ENCODE data around the gene BOC. TPM values are rescaled to one million over a fixed set of nuclear protein-coding genes. Genes with fewer than 3 reads are reported as not detected.

BOC gene
- total RNA-seq, 1 experiment from 2014 or later, result 3.5 TPM

DNA sequence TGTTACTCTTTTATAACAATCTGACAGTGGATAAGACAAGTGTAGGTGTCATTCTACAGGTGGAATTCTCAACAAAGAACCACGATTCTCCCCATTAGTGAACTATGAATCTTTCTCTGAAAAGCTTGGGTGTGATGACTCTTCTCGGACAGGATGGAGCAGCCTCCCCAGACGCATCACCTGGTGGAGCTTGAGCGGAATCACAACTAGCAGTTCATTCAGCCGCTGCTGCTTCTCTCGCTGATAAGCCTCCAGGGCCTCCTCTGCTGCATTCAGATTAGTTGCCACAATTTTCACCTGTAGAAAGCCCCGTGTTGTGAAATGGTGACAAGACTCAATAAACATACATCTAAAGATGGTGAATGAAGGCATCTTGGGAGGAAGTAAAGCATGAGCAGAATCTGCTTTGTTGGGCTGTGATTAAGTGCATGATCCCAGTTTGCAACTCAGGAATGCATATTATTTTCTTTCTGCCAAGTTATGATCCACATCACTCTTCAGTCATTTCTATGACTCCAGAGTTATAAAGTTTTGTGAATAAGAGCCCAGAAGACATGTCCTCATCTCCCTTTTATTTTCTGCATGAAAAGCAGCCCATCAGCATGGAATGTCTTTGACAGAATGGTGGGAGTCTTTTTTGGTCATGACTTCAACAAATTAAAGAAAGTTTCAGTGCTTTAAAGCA lies 93.6 kb downstream of the BOC start:
- Mint-ChIP-seq H3K9me3 (no peaks in the 10 kb centered on the region), H3K4me3 (no peak overlapping the region), H3K27ac (no peak overlapping the region), H3K27me3 (ENCODE audit: low read depth) (no peaks in the 10 kb centered on the region), H3K36me3 (ENCODE audit: insufficient read depth in 1 of 3, low read depth in 3 of 3) (no peaks in the 10 kb centered on the region), H3K4me1 (peaks cover 0 to 5% of the 10 kb centered on the region in 2 experiments; a peak in 3 of 4 replicates)
- Histone ChIP-seq H3K27ac (ENCODE audit: insufficient read length, low read depth, low read length) (no peak overlapping the region), H3K4ac (ENCODE audit: low read depth, low read length) (no peak overlapping the region), H3K27me3 (ENCODE audit: insufficient read depth, low read length) (no peaks in the 10 kb centered on the region), H4K20me1 (ENCODE audit: control insufficient read depth, insufficient read depth, insufficient read length) (no peaks in the 10 kb centered on the region), H2BK20ac (ENCODE audit: low read depth, low read length, poor library complexity, severe bottlenecking) (no peak overlapping the region), H2AK5ac (ENCODE audit: insufficient read length, low read length) (no peak overlapping the region), H2BK12ac (ENCODE audit: insufficient read length, low read depth, low read length) (no peak overlapping the region), H3K79me1 (ENCODE audit: insufficient read depth, low read depth, low read length, poor library complexity, severe bottlenecking) (no peaks in the 10 kb centered on the region), H3K4me2 (ENCODE audit: insufficient read depth, insufficient read length, low read length) (no peak overlapping the region), H3K9me3 (ENCODE audit: control insufficient read depth, low read depth, low read length) (no peaks in the 10 kb centered on the region), H3K79me2 (ENCODE audit: insufficient read depth, low read length) (no peaks in the 10 kb centered on the region), H3T11ph (ENCODE audit: low read length) (no peak overlapping the region), H3K23me2 (ENCODE audit: insufficient read length, low read depth, low read length, poor library complexity, severe bottlenecking) (no peaks in the 10 kb centered on the region), H3K56ac (ENCODE audit: insufficient read length, low read depth, low read length) (no peak overlapping the region), H2AFZ (ENCODE audit: low read length) (peak overlapping the region; percentile 68), H4K8ac (replicated peaks; ENCODE audit: insufficient read length, low read depth, low read length) (no peak overlapping the region), H4K5ac (ENCODE audit: insufficient read length, low read depth, low read length) (no peak overlapping the region), H3K18ac (ENCODE audit: insufficient read length, low read depth, low read length) (no peak overlapping the region), H2BK15ac (ENCODE audit: low read depth, low read length) (no peak overlapping the region), H4K91ac (ENCODE audit: insufficient read length, low read depth, low read length) (no peak overlapping the region), H3K4me1 (ENCODE audit: insufficient read depth, low read length) (no peaks in the 10 kb centered on the region), H2BK120ac (ENCODE audit: low read depth, low read length, poor library complexity, severe bottlenecking) (no peak overlapping the region), H2BK5ac (ENCODE audit: insufficient read length, low read length) (no peak overlapping the region), H3K23ac (ENCODE audit: insufficient read length, low read depth, low read length) (no peak overlapping the region), H3K14ac (ENCODE audit: insufficient read depth, low read length) (no peak overlapping the region), H3K9ac (ENCODE audit: extremely low read depth, insufficient read length, low read length) (no peak overlapping the region)
- WGBS (ENCODE audit: extremely low coverage, insufficient read length, low lambda C conversion rate), result no CpG with 5 or more reads among the region's 7 CpGs
- DNase-seq, result peak; percentile 51
- TF ChIP-seq, protein P1, sequence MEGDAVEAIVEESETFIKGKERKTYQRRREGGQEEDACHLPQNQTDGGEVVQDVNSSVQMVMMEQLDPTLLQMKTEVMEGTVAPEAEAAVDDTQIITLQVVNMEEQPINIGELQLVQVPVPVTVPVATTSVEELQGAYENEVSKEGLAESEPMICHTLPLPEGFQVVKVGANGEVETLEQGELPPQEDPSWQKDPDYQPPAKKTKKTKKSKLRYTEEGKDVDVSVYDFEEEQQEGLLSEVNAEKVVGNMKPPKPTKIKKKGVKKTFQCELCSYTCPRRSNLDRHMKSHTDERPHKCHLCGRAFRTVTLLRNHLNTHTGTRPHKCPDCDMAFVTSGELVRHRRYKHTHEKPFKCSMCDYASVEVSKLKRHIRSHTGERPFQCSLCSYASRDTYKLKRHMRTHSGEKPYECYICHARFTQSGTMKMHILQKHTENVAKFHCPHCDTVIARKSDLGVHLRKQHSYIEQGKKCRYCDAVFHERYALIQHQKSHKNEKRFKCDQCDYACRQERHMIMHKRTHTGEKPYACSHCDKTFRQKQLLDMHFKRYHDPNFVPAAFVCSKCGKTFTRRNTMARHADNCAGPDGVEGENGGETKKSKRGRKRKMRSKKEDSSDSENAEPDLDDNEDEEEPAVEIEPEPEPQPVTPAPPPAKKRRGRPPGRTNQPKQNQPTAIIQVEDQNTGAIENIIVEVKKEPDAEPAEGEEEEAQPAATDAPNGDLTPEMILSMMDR (conservative IDR thresholded peaks at IDR 0.05), result peak; percentile 57
